Stimulated activated CD4-positive, alpha-beta T cell treated with anti-CD3 and anti-CD28 coated beads, Interleukin-2, amount 100 ng/mL, for 4 hours (primary cell): ENCODE measurements around the gene NTM.
"Not testable (repeated sequence)": the region's sequence is repeated elsewhere in the genome, so short reads cannot be mapped to it uniquely, and the experiment has no call there.

Experiments used
- DNase-seq: peaks from one replicate; pipeline ENCODE4 v3.0.0-alpha.2; 2020; ENCODE audit warnings: low read depth

Gene NTM

DNA sequence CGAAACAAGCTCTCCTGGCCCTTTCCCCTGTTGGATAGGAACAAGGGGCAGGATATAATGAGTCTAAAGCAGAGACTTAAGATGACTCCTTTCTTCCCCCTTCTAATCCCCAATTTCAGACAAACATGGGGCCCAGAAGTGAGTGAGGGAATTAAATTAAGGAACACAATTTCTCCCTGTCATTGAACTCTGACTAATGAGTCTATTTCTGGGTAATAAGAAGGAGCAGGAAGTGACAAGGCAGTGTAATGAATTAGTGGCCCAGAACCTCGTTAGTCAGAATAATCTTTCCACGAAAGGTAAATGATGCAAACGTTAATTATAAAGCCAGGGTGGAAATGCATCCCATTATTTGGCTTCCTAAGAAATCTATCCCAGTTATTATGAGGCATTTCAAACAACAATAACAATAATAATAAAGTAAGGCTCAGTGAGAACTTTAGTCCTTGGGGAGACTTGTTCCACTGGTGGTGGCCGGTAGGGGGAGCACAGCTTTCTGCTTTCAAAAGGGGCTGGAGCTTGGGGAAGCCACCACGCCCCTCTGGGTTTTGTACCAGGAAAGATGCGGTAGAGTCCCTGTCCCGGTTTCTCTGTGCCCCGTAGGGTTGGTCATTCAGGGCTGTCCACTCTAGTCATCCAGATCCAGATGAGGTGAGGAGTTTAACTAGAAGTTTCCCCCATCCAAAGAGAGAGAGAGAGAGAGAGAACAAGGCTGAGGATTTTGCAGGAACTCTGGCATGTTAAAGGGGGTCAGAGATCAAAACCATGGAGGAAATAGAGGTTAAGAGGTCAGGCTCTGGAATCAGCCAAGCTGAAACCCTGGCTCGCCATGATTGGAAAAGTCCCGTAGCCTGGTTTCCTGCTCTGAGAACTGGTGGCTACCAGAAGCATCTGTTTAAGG, 298.3 kb downstream of the NTM start:
- peak; percentile 7 for DNase-seq

DNA sequence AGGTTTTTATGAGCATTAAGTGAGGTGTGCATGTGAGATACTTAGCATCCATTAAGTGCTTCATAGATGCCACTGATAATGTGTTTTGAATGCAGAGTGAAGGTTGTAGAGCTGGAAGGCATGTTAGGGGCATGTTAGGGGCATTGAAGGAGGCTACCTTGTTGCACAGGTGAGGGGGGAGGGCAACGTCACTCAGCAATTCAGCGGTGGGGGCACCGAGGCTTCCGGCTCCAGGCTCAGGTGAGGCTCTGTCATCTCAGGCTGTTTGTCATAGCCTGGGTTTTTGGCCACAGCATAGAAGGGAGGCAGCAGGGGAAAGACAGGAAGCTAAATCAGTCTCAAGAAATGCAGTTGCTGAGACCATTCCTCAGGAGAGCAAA, 299.0 kb downstream of the NTM start:
- DNase-seq = no peak

DNA sequence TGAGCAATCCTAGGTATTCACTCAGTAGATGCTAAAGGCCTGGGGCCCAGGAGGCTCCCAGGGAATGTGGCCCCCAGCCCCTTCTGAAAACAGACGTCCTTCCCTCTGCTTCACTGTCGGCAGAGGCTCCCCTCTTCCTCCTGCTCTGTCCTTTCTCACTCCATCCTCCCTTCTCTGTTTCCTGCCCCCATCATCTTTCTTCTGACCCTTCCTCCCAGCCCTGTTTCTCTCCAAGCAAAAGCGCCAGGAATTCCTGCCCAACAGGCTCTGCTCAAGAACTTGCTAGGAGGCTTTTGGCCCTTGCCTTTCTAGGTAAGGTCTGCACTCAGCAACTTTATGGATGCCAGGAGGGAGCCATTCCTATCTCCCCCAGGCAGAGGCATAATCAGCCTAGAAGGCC, 300.5 kb downstream of the NTM start:
- no peak for DNase-seq

DNA sequence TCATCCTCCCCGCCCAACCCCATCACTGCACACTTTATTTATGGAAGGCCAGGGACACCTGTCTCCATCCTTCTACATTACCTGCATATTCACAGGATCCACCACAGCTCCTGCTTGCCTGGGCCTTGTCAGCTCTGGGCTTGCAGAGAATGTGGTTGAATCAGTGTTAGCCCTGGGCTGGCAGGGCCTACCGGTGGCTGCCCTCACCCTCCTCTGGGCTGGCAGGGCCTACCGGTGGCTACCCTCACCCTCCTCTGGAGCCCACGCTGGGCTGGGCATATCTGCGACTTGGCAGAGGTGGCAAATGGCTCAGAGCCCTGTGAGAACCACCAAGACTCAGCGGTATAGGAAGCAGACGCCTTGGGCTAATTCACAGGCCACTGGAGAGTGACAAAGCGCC, 300.9 kb downstream of the NTM start:
- DNase-seq = no peak

DNA sequence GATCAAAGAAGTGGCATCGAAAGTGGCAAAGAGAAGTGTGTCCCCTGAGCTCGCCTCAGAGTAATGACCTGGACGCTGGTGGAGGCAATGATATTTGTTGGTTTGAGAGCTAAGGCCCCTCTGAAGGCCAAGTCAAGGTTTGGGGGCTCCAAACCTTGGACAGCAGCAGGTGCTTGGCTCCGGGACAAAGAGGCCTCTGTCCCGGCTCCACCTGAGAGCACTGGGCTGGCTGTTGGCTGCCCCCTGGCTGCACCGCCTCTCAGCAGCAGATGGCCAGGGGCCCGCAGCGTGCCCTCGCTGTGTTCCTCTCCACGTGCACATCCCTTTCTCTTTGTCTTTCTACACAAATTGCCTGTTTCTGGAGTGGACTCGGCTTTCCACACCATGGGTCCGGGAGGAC, 301.3 kb downstream of the NTM start:
- no peak for DNase-seq

DNA sequence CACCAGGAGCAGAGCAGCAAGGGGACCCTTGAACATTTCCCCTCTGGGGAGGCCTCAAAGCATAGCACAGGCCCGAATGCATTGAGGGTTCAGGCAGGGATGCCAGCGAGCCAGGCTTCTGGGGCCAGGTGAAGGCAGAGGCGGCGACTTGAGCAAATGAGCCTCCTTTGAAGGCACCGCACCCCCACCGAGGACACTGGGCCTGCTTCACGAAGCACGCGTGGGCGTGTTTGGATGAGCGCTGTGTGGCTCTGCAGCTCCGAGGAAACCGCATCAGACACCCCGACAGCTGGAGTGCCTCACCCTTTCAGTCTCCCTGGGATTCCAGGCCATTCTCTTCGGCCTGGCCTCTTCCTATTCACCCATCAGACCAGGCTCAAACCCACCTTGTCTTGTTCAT, 301.8 kb downstream of the NTM start:
- no peak for DNase-seq

DNA sequence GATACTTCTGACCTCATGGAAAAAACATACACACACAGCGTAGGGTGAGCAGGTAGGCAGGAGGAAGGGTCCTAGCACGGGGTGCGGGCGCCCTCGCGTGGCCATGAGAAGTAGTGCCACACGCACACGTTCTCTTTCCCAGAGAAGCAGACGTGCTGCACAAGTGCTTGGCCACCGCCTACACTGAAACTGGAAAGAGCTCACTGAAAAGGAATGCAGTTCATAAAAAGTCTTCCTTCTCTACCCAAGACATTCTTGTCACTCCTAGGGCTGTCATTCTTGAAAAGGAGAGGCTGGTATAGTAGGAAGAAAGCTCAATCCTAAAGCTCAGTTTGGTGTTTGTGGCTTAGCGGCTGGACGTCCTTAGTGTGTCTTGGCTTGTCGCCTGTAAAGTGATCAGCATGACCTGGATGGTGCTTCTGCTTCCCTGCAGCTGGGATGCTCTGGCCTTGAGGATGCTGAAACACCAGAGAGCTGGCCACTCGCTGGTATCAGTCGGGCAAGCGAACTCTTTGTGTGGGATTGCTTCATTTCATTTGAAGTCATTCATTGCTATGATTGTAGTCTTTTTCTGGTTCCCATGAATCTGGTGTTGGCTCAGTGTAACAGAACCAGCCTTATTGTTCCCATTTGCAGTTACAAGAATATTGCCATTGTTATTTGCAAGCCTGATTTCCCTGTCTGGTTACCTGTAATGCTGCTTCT, 303.8 kb downstream of the NTM start:
- no peak for DNase-seq

DNA sequence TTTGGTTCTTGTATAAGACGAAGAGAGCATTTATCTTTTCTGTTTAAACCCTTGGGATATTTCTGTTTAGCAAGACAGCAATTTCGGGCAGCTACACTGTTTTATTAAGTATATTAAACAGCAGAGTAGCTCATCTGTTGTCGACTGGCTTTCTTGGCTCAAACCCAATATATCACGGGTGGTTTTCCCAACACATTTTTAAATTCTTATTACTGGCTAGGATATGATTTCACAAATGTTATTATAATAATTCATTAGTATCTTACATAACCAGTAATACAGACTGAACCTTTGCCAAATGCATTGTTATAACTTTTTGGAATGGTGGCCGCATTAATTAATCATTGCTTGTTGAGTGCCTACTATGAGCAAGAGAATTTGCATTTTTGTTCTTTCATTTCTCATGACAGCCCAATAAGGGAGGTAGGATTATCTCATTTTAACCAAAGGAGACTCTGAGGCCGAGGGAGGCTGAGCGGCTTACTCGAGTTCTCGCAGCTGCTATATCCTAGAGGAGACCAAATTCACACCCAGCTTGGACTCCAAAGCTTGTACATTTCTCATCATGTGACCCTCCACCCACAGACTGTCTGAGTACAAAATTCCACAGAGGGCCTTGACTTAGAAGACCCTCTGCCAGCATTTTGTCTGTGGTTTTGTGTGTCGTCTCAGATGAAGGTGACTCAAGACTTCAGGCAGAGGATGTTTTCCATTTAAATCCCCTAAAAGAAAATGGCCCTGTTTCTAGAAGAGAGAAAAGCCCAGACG, 304.9 kb downstream of the NTM start:
- no peak for DNase-seq

DNA sequence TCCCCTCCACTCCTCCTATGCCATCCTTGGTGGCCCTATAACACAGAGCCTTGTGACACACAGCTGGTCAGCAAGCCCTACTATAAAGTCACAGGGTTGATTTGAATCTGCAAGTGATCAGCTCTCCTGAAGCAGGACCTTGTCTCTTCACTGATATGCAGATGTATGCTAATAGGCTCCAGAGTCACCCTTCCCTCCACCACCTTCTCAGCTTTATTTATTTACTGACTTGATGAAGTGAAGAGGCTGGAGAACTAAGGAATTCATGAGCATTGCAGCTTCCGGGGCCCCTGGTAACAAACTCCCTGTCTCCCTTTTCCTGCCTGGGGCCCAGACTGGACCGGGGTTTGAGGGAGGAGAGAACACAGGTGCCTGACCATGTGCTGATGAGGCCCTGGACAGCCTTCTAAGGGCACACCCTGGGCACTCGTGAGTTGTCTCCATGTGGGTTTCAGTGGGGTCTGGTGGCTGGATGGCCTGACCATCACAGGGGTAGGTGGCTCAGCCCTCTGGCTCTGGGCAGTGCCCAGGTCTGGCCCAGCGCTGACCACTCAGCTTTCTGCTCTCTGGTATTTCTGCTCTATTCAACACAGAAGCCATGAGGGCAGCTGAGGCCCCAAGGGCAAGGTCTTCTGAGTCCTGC, 307.5 kb downstream of the NTM start:
- no peak for DNase-seq

- DNase-seq = no peak
Measured at GRCh38 chr11:131678658-131679340, 308.4 kb downstream of the NTM start.

DNA sequence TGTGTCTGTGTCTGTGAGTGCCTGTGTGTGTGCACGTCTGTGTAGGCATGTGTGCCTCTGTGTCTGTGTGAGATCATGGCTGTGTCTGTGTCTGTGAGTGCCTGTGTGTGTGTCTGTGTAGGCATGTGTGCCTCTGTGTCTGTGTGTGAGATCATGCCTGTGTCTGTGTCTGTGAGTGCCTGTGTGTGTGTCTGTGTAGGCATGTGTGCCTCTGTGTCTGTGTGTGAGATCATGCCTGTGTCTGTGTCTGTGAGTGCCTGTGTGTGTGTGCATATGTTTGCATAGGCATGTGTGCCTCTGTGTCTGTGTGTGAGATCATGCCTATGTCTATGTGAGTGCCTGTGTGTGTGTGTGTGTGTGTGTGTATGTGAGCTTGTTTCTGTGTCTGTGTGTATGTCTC, 310.0 kb downstream of the NTM start:
- DNase-seq = not testable (repeated sequence)

DNA sequence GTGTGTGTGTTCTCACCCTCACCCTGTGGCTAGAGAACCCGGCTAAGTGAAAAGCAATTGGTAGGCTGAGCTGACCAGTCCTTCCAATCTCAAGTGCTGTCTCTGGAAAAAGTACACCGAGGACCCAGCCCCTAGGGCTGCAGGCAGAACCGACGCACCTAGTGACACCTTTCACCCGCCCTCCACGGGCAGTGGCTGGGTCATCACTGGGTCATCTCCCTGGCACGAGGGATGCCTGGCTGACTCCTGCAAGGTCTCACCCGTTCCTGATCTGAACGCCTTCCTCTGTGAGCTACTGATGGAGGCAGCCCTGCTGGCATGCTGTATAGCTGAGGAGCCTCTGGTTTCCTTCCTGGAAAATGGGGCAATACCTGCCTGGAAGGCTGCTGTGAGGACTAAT, 311.5 kb downstream of the NTM start:
- no peak for DNase-seq

DNA sequence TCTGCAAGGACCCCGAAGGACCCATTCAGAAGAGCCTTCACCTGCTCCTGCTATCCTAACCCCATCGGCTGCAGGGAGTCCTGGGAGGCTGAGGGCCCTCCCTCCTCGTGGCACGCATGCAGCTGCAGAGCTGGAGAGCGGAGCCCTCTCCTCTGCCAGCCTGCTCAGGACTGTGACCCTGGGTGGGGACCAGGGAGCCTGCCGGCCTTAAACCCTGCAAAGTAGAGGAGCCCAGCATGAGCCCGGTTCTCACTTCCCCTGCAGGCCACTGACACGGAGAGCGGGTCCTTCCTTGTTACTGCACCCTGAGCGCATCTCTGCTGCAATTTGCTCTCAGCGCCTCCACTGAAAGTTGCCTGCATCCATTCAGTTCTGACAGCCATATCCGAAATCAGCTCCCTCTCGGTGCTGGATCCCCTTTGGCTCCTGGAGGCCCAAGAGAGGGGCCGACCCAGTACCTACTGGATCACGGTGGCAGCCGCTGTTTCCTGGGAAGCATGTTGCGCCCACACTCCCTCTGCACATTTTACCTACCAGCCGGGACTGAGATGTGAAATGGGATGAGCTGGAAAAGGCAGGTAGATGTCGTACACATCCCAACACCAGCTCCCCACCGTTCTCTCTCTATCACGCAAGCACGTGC, 312.1 kb downstream of the NTM start:
- no peak for DNase-seq

DNA sequence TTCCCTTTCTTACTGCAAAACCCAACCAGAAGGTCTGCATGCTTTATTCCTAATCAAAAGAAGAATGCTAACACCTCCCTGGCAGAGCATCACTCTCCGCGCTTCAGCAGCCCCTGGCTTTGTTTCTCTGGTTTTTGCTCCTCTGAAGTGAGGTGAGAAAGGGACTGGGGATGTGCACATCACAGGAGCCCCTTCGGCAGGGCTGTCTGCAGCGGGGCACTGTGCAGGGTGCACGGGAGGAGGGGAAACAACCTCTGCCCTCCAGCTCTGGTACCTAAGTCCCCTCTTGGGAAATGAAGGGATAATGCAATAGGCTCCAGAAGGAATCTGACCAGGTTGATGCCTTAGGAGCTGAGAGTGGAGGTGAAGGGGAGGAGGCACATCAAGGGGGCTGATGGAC, 312.7 kb downstream of the NTM start:
- DNase-seq = no peak

DNA sequence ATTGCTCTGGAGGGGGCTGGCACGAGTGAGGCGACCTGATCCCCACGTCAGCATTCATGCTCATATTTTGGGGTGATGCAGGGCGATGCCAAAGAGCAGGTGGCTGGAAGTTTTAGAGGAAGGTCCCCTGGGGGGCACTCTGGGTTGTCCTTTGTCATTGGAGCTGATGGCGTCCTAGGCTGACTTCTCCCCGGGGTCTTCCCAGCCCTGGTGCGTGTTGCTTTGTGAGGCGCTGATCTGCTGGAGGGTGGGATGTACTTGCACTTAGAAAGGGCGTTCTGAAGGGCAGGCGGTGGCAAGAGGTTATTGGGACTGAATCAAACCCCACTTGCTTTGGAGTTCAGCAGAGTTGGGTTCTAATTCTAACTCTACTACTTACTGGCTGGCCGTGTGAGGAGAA, 313.3 kb downstream of the NTM start:
- no peak for DNase-seq

DNA sequence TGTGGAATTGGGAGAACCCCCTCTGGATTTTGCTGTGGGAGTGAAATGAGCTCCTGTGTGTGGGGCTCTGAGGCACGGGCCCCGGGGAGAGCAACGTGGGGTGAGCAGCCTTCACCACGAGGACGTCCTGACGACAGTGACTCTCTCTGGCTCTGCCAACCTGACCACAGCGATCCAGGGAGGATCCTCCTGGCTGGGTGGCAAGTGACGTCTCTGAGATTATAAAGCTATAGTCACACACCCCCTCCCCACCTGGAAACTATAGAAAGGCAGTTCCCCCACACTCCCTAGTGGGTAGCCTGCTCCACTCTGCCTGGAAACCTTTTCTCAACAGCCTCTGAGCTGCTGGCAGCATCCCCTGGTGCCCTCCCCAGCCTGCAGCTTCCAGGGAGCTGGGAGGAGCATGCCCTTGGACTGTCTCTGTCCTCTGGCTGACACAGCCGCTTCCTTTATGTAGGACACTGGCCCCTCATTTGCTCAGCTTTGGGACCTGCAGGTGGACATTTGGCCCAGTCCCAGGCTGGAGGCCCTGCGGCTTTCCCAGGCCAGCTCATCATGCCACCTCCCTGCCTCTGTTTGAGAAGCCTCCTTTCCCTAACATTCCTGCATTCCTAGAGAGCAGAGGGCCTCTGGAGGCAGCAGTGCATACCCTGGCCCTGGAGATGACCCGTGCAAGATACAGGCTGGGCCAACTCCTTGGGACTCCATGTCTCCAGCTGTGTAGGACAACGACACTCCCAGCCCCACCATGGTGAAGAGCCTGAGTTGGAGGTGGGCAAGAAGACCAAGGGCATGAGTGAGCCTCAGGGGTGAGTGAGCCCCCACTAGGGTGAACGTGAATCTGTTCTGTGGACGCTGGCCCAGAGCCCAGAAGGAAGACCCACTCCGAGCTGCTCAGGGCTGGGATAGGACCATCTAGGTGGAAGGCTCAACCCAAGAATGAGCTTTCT, 314.0 kb downstream of the NTM start:
- DNase-seq = no peak

GRCh38 chr11:131685206-131685605, 314.8 kb downstream of the NTM start:
- DNase-seq = no peak

DNA sequence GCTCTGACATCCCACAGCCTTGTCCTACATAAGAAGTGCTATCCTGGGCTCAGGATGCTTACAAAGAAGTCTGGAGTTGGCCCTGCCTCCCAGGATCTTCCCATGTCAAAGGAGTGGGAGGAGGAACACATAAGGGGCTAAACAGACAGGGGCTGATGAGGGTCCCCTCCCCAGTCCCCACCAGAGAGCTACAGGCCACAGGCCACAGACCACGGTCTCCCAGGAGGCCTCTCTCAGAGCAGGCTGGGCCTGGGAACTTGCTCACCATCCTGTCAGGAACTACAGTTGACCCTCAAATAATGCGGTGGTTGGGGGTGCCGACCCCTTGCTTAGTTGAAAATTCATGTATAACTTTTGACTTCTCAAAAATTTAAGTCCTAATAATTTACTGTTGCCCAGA, 315.5 kb downstream of the NTM start:
- DNase-seq = no peak

DNA sequence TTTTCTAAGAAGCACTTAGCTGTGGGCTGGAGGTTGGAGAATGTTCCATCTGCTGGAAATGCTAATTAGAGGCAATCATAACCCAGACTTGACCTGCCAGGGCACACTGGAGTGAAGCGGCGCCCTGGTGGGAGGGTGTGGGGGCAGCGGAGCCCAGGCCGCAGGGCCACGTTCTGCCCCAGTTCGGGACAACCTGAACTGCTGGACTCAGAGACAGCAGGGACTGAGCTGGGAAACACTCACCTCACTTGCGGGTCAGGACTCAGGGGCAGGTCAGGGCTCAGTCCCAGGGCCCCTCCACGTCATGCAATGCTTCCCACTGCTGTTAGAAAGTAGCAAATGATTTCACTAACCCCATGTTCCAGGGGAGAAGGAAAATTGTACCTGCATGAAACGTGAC, 316.4 kb downstream of the NTM start:
- no peak for DNase-seq
